ENCODE results near the gene PWP2. TPM values are rescaled to one million over a fixed set of nuclear protein-coding genes. Genes with fewer than 3 reads are reported as not detected.

Gene PWP2
- total and polyA plus RNA-seq, 4 donors, result 3.6 to 20.4 (median 9.6) TPM

GRCh38 chr21:44078411-44078981 is 28.7 kb upstream of the PWP2 start:
- H3K9me3 ChIP-seq (ENCODE audit: control insufficient read depth in 4 of 4, insufficient read depth in 3 of 4, low read length in 3 of 4), result no peaks in the 10 kb centered on the region
- no peak overlapping the region for H3K27ac ChIP-seq (ENCODE audit: low read depth in 1 of 2, low read length in 1 of 2)
- no peak for ATAC-seq (ENCODE audit: insufficient read depth, low FRiP score)
- DNase-seq, result no peak
- no peaks in the 10 kb centered on the region for H3K27me3 ChIP-seq (ENCODE audit: control insufficient read depth in 3 of 3, insufficient read depth in 3 of 3, low read length in 2 of 3)
- 91 to 94% methylated on average over 5 of the region's 5 CpGs for WGBS, 2 donors
- peaks cover 12 to 37% (median 24%) of the 10 kb centered on the region in 4 donors for H3K36me3 ChIP-seq (ENCODE audit: control insufficient read depth in 4 of 4, insufficient read depth in 4 of 4, low read length in 4 of 4)
- no peak overlapping the region for H3K9ac ChIP-seq (ENCODE audit: insufficient read depth in 1 of 2, low read length in 2 of 2)
- TF ChIP-seq, protein P1, sequence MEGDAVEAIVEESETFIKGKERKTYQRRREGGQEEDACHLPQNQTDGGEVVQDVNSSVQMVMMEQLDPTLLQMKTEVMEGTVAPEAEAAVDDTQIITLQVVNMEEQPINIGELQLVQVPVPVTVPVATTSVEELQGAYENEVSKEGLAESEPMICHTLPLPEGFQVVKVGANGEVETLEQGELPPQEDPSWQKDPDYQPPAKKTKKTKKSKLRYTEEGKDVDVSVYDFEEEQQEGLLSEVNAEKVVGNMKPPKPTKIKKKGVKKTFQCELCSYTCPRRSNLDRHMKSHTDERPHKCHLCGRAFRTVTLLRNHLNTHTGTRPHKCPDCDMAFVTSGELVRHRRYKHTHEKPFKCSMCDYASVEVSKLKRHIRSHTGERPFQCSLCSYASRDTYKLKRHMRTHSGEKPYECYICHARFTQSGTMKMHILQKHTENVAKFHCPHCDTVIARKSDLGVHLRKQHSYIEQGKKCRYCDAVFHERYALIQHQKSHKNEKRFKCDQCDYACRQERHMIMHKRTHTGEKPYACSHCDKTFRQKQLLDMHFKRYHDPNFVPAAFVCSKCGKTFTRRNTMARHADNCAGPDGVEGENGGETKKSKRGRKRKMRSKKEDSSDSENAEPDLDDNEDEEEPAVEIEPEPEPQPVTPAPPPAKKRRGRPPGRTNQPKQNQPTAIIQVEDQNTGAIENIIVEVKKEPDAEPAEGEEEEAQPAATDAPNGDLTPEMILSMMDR (IDR thresholded peaks at IDR 0.05; ENCODE audit: control extremely low read depth, extremely low read depth), result no peak
- H3K4me3 ChIP-seq, result no peak overlapping the region
- H3K4me1 ChIP-seq (ENCODE audit: control insufficient read depth in 5 of 5, insufficient read depth in 5 of 5, low read length in 5 of 5), result peaks cover 0 to 10% (median 4%) of the 10 kb centered on the region in 5 donors

DNA sequence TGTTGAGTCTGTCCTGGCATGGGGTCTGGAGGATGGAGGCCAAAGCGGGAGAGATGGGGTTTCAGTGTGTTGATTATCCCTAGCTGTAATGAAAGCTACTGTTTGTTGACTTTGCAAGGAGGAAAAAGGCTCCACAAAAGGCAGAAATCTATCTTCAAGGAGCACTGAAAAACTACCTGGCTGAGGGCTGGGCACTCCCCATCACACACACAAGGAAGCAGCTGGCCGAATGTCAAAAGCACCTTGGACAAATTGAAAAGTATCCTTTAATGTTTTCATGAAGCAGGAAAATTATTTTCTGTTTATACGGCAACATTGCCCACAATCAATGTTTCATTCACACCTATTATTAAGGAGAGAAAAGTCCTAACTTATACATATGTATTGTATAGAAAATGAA is 27.8 kb upstream of the PWP2 start:
- peaks cover 10 to 40% (median 22%) of the 10 kb centered on the region in 4 donors for H3K36me3 ChIP-seq (ENCODE audit: control insufficient read depth in 4 of 4, insufficient read depth in 4 of 4, low read length in 4 of 4)
- no peak overlapping the region for H3K9ac ChIP-seq (ENCODE audit: insufficient read depth in 1 of 2, low read length in 2 of 2)
- H3K4me3 ChIP-seq, result no peak overlapping the region
- H3K4me1 ChIP-seq (ENCODE audit: control insufficient read depth in 5 of 5, insufficient read depth in 5 of 5, low read length in 5 of 5), result peaks cover 0 to 17% (median 4%) of the 10 kb centered on the region in 5 donors
- no peaks in the 10 kb centered on the region for H3K27me3 ChIP-seq (ENCODE audit: control insufficient read depth in 3 of 3, insufficient read depth in 3 of 3, low read length in 2 of 3)
- ATAC-seq (ENCODE audit: insufficient read depth, low FRiP score) (no peak), DNase-seq (no peak)
- 85 to 97% methylated on average over 3 of the region's 3 CpGs for WGBS, 2 donors
- TF ChIP-seq, protein P1 (IDR thresholded peaks at IDR 0.05; ENCODE audit: control extremely low read depth, extremely low read depth), result no peak
- no peaks in the 10 kb centered on the region for H3K9me3 ChIP-seq (ENCODE audit: control insufficient read depth in 4 of 4, insufficient read depth in 3 of 4, low read length in 3 of 4)
- no peak overlapping the region for H3K27ac ChIP-seq (ENCODE audit: low read depth in 1 of 2, low read length in 1 of 2)

GRCh38 chr21:44079846-44080245 is 27.4 kb upstream of the PWP2 start:
- Histone ChIP-seq H3K27me3 (ENCODE audit: control insufficient read depth in 3 of 3, insufficient read depth in 3 of 3, low read length in 2 of 3) (no peaks in the 10 kb centered on the region), H3K4me3 (no peak overlapping the region), H3K4me1 (ENCODE audit: control insufficient read depth in 5 of 5, insufficient read depth in 5 of 5, low read length in 5 of 5) (peaks cover 0 to 17% (median 6%) of the 10 kb centered on the region in 5 donors), H3K9ac (ENCODE audit: insufficient read depth in 1 of 2, low read length in 2 of 2) (no peak overlapping the region), H3K9me3 (ENCODE audit: control insufficient read depth in 4 of 4, insufficient read depth in 3 of 4, low read length in 3 of 4) (no peaks in the 10 kb centered on the region), H3K36me3 (ENCODE audit: control insufficient read depth in 4 of 4, insufficient read depth in 4 of 4, low read length in 4 of 4) (peaks cover 12 to 38% (median 22%) of the 10 kb centered on the region in 4 donors), H3K27ac (ENCODE audit: low read depth in 1 of 2, low read length in 1 of 2) (no peak overlapping the region)
- TF ChIP-seq, protein P1 (IDR thresholded peaks at IDR 0.05; ENCODE audit: control extremely low read depth, extremely low read depth), result no peak
- no peak for DNase-seq
- no peak for ATAC-seq (ENCODE audit: insufficient read depth, low FRiP score)
- 71 to 85% methylated on average over 7 of the region's 7 CpGs for WGBS, 2 donors

All from lung (tissue), 12 donors.